Measurements from ENCODE around the gene FLNA. TPM values are rescaled to one million over a fixed set of nuclear protein-coding genes. Genes with fewer than 3 reads are reported as not detected.

FLNA gene
- total RNA-seq, 1 donor, result 3,767 TPM

GRCh38 chrX:154379569-154379951 lies 5.1 kb upstream of the FLNA start:
- no peak for DNase-seq (ENCODE audit: low read depth)
- H3K4me3 ChIP-seq (ENCODE audit: low read depth, low read length), result peak overlapping the region; percentile 69
- TF ChIP-seq CTCF (IDR thresholded peaks at IDR 0.05; ENCODE audit: insufficient read depth, low read depth, low read length), result no peak

- no peak for TF ChIP-seq CTCF (IDR thresholded peaks at IDR 0.05; ENCODE audit: insufficient read depth, low read depth, low read length)
- DNase-seq (ENCODE audit: low read depth), result peak; percentile 98
- H3K4me3 ChIP-seq (ENCODE audit: low read depth, low read length), result peak within 1 kb of the TSS; percentile 69
Measured at GRCh38 chrX:154378799-154379568, 4.5 kb upstream of the FLNA start, which contains the start of gene EMD. TSS of gene EMD (plus strand) at chrX:154379295. CDS start at chrX:154379485, 190 bp downstream.

- H3K4me3 ChIP-seq (ENCODE audit: low read depth, low read length), result peak overlapping the region; percentile 51
- DNase-seq (ENCODE audit: low read depth), result no peak
- TF ChIP-seq CTCF (IDR thresholded peaks at IDR 0.05; ENCODE audit: insufficient read depth, low read depth, low read length), result no peak
Measured at GRCh38 chrX:154378059-154378798, 3.8 kb upstream of the FLNA start.

- no peak overlapping the region for H3K4me3 ChIP-seq (ENCODE audit: low read depth, low read length)
- no peak for TF ChIP-seq CTCF (IDR thresholded peaks at IDR 0.05; ENCODE audit: insufficient read depth, low read depth, low read length)
- no peak for DNase-seq (ENCODE audit: low read depth)
Measured at GRCh38 chrX:154376774-154377173, 2.3 kb upstream of the FLNA start.

- peak overlapping the region; percentile 41 for H3K4me3 ChIP-seq (ENCODE audit: low read depth, low read length)
- TF ChIP-seq CTCF (IDR thresholded peaks at IDR 0.05; ENCODE audit: insufficient read depth, low read depth, low read length), result no peak
- DNase-seq (ENCODE audit: low read depth), result no peak
Measured at GRCh38 chrX:154375156-154375504, 696 bp upstream of the FLNA start.

GRCh38 chrX:154373340-154374306 lies 811 bp downstream of the FLNA start:
- TF ChIP-seq CTCF (IDR thresholded peaks at IDR 0.05; ENCODE audit: insufficient read depth, low read depth, low read length), result peak; percentile 55
- peak overlapping the region; percentile 60 for H3K4me3 ChIP-seq (ENCODE audit: low read depth, low read length)
- peak; percentile 86 for DNase-seq (ENCODE audit: low read depth)

Data from fibroblast of villous mesenchyme (primary cell).